ENCODE data around the gene DENND1A. TPM values are rescaled to one million over a fixed set of nuclear protein-coding genes. Genes with fewer than 3 reads are reported as not detected.

The DENND1A gene
- total RNA-seq, 1 donor from 2014 or later = 25.2 TPM

DNA sequence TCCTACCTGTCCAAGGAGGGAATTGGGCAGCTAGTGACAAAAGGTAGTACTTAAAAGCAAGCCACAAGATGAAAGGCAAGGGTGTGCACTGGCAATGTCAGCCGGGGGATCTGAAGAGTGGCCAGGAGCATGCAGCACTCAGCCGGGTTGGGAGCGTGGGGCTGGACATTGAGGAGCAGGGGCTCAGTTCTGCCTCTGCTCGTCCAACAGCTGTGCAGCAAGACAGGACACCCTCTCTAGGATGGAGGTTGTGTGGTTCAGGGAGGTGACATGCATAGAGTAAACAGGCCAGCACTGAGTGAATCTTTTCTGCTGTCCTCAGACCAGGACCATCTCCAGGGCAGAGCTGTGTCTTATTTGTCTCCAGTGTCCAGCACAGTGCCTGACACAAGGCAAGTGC lies 338.6 kb downstream of the DENND1A start:
- no peak overlapping the region for H3K27ac Mint-ChIP-seq
- no peak overlapping the region for H3K4me3 Mint-ChIP-seq
- H3K36me3 Mint-ChIP-seq (ENCODE audit: low read depth) = peaks cover 28% of the 10 kb centered on the region
- peaks cover 5% of the 10 kb centered on the region for H3K9me3 Mint-ChIP-seq
- DNase-seq (no peak), ATAC-seq (ENCODE audit: low read depth) (no peak)
- no peaks in the 10 kb centered on the region for H3K27me3 Mint-ChIP-seq
- ChIA-PET CTCF (no interaction called here), POLR2A (no interaction called here)
- no peaks in the 10 kb centered on the region for H3K4me1 Mint-ChIP-seq
- intact Hi-C loops (cut with micrococcal nuclease) = no loop called here
- no peak for TF ChIP-seq CTCF (IDR thresholded peaks at IDR 0.05)

DNA sequence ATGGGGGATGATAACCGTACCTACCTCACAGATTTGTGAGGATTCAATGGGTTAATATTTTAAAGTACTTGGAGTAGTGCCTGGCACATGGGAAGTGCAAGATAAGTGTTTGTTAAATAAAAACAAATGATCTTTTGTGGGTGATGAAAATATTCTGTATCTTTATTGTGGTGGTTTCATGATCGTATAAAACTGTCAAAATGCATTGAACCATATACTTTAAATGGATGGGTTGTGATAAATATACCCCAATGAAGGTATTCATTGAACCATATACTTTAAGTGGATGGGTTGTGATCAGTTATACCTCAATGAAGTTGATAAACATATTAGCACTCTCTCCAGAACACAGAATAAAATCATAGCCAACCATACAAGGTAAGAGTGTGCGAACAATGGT lies 339.4 kb downstream of the DENND1A start:
- Mint-ChIP-seq H3K36me3 (ENCODE audit: low read depth) (peaks cover 29% of the 10 kb centered on the region), H3K4me3 (no peak overlapping the region), H3K4me1 (no peaks in the 10 kb centered on the region), H3K27ac (no peak overlapping the region), H3K27me3 (no peaks in the 10 kb centered on the region), H3K9me3 (peaks cover 5% of the 10 kb centered on the region)
- ChIA-PET POLR2A (no interaction called here), CTCF (no interaction called here)
- intact Hi-C loops (cut with micrococcal nuclease) = no loop called here
- ATAC-seq (ENCODE audit: low read depth) (no peak), DNase-seq (no peak)
- TF ChIP-seq CTCF (IDR thresholded peaks at IDR 0.05) = no peak

DNA sequence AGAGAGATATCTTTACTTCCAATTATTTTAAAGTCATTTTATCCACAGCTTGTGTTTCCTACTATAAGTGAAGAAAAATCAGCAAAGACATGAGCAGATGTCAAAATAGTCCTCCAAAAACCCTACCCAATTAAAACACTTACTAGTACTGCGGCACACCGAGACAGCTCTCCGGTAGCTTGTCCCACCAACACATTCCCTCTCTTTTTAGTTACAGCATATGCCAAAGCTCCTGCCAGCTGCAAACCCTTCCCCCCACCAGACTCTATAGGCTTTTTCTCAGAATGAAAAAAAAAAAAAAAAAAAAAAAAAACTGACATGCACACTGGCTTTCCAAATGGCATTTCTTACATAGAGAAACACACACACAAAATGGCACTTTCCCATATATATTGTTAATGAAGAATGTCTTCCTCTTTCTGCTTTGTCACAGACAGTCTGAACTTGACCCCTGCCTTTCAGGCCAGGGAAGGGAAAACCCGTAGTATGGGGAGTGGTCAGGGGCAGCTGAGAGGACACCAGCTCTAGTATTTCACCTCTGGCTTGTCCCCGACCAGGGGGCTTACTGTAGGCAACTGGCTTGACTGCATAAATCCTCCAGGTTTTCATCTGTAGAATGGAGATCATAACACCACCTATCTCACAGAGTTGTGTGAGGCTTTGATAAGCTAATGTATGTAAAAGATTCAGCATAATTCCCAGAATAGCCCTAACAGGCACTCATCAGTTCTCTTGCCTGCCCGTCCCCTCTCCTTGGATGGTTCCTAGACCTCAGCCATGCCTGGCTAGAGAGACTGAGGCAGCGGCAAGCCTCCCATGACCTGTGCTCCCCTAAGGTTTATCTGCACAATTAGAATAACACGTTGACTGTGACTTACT lies 340.3 kb downstream of the DENND1A start:
- POLR2A ChIA-PET = no interaction called here
- intact Hi-C loops (cut with micrococcal nuclease) = no loop called here
- Mint-ChIP-seq H3K4me1 (no peaks in the 10 kb centered on the region), H3K4me3 (no peak overlapping the region), H3K9me3 (peaks cover 5% of the 10 kb centered on the region), H3K36me3 (ENCODE audit: low read depth) (peaks cover 29% of the 10 kb centered on the region), H3K27ac (no peak overlapping the region), H3K27me3 (no peaks in the 10 kb centered on the region)
- TF ChIP-seq CTCF (IDR thresholded peaks at IDR 0.05) = no peak
- ATAC-seq (ENCODE audit: low read depth) = no peak
- CTCF ChIA-PET = no interaction called here
- no peak for DNase-seq

GRCh38 chr9:123586275-123586674 lies 343.7 kb downstream of the DENND1A start:
- POLR2A ChIA-PET = no interaction called here
- Mint-ChIP-seq H3K27me3 (no peaks in the 10 kb centered on the region), H3K9me3 (peaks cover 5% of the 10 kb centered on the region), H3K4me1 (no peaks in the 10 kb centered on the region), H3K27ac (no peak overlapping the region), H3K4me3 (no peak overlapping the region), H3K36me3 (ENCODE audit: low read depth) (peaks cover 39% of the 10 kb centered on the region)
- no peak for DNase-seq
- ATAC-seq (ENCODE audit: low read depth) = no peak
- no peak for TF ChIP-seq CTCF (IDR thresholded peaks at IDR 0.05)
- intact Hi-C loops (cut with micrococcal nuclease) = no loop called here
- CTCF ChIA-PET = no interaction called here

- H3K4me3 Mint-ChIP-seq = no peak overlapping the region
- ATAC-seq (ENCODE audit: low read depth) = no peak
- POLR2A ChIA-PET = no interaction called here
Observed at GRCh38 chr9:123584202-123585176, 345.4 kb downstream of the DENND1A start.

More at GRCh38 chr9:123584202-123585176, 345.4 kb downstream of the DENND1A start:
- Mint-ChIP-seq H3K27me3 (no peaks in the 10 kb centered on the region), H3K27ac (no peak overlapping the region), H3K4me1 (no peaks in the 10 kb centered on the region), H3K9me3 (peaks cover 5% of the 10 kb centered on the region), H3K36me3 (ENCODE audit: low read depth) (peaks cover 54% of the 10 kb centered on the region)
- no peak for TF ChIP-seq CTCF (IDR thresholded peaks at IDR 0.05)
- DNase-seq = no peak
- intact Hi-C loops (cut with micrococcal nuclease) = no loop called here
- CTCF ChIA-PET = no interaction called here

All from activated B cell treated with CpG ODN at 0.5 μM for 24 hours (primary cell).